ENCODE measurements around the gene PCLO.

DNA sequence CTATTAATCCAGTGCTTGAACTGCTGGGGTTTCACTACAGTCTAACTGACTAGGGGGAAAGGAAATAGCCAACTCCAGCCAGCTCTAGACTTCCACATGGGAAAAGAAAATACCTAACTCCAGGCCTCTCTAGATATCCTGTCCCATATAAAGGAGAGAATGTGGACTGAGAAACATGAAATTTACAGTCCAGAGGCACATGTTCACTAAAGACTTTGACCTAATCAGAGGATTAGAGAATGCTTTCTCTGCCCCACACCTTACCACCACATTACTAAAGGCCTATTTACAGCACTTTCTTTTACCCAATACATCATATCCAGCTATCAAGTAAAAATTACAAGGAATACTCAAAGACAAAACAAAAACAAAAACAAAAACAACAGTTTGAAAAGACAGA, 164.2 kb downstream of the PCLO start:
- TF ChIP-seq, protein P1, sequence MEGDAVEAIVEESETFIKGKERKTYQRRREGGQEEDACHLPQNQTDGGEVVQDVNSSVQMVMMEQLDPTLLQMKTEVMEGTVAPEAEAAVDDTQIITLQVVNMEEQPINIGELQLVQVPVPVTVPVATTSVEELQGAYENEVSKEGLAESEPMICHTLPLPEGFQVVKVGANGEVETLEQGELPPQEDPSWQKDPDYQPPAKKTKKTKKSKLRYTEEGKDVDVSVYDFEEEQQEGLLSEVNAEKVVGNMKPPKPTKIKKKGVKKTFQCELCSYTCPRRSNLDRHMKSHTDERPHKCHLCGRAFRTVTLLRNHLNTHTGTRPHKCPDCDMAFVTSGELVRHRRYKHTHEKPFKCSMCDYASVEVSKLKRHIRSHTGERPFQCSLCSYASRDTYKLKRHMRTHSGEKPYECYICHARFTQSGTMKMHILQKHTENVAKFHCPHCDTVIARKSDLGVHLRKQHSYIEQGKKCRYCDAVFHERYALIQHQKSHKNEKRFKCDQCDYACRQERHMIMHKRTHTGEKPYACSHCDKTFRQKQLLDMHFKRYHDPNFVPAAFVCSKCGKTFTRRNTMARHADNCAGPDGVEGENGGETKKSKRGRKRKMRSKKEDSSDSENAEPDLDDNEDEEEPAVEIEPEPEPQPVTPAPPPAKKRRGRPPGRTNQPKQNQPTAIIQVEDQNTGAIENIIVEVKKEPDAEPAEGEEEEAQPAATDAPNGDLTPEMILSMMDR (IDR thresholded peaks at IDR 0.05): no peak
- no peak for TF ChIP-seq POLR2A (IDR thresholded peaks at IDR 0.05)

Measured in body of pancreas (tissue), 4 donors.